ENCODE results near the gene FXYD4.

The FXYD4 gene

DNA sequence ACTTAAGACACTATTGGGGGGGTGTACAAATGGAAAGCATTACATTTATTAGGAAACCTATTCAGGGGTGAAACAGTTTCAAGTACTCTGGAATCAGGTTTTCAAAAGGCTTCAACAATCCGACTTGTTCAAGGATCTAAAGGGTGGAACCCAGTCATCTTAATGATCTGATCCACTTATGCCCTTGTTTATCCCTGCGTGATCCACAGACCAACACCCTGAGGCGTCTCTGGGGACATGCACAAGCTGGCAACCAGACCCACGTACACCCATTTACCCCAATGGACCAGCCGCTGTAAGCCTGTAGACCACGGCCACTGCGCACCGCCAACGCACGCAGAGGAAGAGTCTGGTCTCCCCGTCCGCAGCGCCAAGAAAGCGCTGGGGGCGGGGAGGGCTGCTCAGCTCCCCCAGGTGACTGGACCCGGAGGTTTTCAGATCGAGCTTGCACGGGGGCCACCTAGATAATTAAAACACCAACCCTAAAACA, 24.2 kb downstream of the FXYD4 start:
- DNase-seq (ENCODE audit: low read depth, low spot score), result peak; percentile 52

DNA sequence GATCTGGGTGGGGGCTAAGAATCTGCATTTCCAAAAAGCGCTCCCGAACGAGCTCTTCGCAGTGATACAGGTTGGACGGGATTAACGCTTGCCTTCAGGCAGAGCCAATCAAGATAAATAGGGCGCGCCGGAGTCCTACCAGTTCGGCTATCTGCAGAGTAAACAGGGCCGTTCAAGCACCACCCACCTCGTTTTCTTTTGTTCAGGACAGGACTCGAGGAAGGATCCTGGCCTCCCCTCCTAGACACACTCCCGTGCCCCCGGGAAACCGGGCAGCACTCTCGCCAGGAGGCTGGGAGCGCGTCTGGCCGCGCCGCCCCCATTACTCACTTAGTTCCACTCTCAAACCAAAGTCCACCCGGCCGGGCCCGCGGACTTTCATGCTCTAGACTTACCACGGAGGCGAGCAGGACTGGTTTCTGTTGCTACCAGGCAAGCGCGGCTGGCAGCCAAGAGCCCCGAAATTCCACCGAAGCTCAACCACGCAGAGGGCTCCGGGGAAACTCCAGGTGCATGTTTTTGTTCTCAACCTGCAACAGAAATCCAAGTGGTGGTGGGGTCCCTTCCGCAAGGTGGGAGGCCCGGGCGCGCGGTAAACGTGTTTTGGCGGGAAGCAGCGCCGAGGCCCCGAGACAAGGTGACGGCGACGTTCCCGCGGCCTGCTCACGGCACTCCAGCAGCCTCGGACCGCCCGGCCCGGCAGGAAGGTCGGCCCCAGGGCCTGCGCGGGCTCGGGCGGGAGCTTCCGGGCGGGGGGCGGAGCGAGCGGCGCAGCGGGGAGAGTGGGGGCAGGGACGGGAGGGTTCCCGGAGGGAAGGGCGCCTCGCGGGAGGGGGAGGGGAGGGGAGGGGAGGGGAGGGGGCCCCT, 24.9 kb downstream of the FXYD4 start:
- DNase-seq (ENCODE audit: low read depth, low spot score), result peak; percentile 86

DNA sequence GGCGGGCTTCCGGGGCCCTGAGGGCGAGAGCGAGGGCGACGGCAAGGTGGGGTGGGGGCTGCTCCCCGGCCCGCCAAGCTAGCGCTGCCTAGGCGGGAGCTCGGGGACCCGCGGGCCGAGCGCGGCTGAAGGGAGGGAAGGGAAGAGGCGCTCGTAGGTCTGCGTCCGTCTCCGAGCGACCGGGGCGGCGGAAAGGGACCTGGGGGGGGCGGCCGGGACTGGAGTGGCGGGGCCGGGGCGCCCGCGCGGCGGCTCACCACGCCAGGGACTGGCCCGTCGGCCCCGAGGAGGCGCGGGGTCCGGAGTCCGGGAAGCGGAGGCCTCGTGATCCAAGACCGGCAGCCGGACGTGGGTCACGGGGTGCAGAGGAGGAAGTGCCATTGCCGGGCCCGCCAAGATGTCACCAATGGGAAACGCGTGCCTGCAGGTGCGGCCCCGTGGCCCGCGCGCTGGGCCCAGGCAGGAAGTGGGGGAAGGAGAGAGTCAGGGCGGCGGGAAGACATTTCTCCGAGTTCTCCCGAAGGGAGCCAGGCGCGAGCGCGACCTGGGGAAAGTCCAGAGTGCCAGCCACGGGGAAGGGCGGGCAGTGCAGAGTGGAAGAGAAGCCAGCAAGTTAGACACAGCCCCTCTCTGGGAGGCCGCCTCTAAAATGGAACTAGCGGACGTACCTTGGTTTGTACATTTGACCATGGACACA, 25.6 kb downstream of the FXYD4 start:
- DNase-seq (ENCODE audit: low read depth, low spot score), result peak; percentile 86

DNA sequence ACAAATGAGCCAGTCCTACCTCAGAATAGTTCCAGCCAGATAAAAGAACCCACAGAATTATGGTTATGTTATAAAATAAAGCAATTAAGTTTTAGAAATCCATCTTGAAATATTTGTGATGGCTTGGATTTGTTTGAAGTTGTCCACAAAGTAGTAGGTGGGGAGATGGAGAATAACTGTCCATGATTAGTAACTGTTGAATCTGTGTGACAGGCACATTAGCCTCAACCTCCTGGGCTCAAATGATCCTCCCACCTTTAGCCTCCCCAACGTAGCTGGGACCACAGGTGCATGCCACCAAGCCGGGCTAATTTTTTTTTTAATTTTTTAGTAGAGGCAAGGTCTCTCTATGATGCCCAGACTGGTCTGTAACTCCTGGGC, 27.5 kb downstream of the FXYD4 start:
- no peak for DNase-seq (ENCODE audit: low read depth, low spot score)

DNA sequence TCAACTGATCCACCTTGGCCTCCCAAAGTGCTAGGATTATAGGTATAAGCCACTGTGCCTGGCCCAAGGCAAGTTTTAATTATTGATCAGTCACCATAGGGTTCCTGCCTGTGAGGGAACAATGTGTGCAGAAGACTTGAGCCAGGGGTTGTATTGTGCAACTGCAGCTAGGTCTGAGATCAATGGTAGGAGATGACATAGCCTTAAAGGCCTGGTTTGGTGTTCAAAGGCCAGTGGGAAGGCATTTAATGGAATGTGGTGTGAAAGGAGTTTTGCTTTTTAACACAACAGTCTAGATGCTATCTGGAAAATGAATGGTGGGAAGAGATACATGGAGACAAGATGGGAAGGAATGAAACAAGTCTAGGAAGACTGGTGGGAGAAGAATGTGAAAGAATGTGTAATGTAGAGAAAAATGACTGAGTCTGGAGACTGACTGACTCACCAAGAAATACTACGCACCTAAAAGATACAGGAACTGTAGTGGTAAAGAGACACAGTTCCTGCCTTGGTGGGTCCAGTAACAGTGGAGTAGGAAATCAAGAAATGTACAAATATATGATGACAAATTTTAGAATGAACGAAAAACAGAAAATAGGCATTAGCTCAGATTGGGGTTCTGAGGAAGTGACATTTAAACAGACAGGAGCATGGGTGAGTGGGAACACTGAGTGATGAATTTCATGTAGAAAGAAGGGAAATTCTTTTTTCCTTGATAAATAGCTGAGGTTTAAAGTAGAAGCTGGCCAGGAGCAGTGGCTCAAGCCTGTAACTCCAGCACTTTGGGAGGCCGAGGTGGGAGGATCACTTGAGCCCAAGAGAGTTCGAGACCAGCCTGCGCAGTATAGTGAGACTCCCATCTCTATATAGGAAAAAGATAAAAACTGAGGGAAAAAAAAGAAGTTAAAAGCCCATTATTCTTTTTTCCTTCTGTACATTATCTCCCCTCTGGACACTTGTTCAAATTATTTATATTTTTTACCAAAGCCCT, 28.2 kb downstream of the FXYD4 start:
- peak; percentile 13 for DNase-seq (ENCODE audit: low read depth, low spot score)

DNA sequence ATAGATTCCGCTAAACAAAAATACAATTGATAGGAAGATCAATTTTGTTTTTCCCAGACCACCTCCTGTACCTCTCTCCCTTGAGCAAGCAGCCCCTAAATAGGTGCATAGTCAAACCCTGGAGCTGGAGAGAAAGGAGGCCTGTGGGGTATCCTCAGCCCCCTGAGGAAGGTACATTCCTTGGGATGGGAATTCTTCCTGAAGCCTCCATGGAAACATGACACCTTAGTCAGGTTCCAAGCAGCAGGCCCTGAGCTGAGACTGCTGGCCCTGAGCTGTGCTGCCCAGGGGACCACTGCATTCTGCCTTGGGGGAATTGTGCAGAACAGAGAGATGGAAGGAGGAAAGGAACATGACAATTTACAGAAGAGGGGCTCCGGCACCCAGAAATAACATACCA, 30.2 kb downstream of the FXYD4 start:
- DNase-seq (ENCODE audit: low read depth, low spot score), result peak; percentile 31

DNA sequence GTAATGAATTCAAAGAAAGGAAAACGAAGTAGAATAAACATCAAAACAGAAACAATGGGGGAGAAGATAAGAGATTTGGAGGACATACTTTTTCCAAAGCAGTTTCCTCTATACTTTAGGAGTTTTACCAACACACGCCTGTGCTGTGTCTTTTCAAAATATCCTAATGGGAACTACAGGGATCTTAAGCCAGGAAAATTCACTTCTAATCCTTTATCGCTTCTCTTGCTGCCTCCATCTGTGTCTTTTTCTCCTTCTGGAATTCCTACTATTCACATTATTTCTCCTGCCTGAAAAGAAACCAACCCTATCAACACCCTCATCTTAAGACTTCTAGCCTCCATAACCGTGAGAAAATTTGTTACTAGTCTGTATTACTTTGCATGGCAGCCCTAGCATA, 30.7 kb downstream of the FXYD4 start:
- DNase-seq (ENCODE audit: low read depth, low spot score), result no peak

DNA sequence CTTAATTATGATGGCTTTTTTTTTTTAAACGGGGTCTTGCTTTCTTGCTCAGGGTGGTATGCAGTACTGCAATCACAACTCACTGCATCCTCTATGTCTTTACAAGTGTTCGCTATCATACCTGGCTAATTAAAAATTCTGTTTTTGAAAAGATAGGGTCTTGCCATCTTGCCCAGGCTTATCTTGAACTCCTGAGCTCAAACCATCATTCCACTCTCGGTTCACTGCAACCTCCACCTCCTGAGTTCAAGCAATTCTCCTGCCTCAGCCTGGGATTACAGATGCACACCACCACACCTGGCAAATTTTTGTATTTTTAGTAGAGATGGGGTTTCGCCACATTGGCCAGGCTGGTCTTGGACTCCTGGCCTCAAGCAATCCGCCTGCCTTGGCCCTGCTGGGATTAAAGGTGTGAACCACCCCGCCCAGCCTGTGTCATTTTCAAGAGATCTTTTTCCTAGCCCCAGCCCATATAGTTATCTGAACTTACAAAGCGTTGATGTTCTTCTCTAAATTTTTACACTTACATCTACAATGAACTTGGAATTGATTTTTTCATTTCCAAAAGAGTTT, 31.5 kb downstream of the FXYD4 start:
- DNase-seq (ENCODE audit: low read depth, low spot score), result no peak

DNA sequence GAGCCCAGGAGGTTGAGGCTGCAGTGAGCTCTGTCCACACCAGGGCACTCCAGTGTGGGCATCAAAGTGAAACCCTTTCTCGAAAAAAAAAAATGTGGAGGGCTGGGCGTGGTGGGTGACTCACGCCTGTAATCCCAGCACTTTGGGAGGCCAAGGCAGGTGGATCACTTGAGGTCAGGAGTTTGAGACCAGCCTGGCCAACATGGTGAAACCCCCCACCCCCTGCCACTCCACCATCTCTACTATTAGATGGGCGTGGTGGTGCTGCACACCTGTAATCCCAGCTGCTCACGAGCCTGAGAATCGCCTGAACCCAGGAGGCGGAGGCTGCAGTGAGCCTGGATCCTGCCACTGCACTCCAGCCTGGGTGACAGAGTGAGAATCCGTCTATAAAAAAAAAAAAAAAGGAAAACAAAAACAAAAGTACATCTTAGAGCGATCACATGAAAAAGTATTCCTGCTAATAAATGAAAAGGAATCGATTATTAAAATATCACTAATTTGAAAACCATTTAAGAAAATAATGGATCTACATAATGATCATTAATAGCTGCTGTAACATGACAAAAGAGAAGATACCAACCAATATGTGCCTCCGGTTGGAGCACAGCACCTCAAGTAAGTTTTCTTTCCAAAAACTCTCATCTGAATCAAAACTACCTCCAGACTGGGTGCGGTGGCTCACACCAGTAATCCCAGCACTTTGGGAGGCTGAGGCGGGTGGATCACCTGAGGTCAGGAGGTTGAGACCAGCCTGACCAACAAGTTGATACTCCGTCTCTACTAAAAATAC, 32.7 kb downstream of the FXYD4 start:
- DNase-seq (ENCODE audit: low read depth, low spot score), result no peak

DNA sequence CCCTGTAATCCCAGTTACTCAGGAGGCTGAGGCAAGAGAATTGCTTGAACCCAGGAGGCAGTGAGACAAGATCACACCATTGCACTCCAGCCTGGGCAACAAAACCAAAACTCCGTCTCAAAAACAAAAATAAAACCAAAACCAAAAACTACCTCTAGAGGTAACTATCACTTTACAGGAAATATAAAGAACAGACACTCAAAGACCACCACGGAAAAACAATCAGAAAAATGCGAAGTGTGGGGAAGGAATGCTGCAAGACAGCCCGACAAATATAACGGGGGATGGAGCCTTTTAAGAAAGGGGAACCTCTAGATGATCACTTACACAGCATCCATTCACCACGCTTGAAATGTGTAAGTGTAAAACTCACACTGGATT, 33.3 kb downstream of the FXYD4 start:
- no peak for DNase-seq (ENCODE audit: low read depth, low spot score)

DNA sequence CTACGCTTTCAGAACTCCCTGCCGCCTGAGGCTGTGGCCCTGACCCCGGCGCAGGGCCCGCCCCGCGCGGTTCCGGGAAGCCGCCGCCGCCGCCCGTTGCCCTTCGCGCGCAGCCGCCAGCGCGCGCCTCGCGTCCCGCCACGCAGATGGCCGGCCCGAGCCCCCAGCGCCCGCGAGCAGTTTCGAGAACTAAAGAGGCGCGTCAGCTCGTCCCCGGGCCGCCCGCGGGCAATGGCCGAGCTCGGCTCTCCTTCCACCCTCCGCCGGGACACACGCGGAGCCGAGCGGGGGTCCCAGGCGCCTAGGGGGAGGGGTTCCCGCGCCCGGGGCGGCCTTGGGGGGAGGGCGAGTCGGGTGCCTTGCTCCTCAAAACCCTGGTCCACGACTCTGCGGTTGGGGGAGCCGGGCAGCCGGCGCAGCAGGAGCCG, 35.7 kb downstream of the FXYD4 start:
- DNase-seq (ENCODE audit: low read depth, low spot score), result peak; percentile 80

DNA sequence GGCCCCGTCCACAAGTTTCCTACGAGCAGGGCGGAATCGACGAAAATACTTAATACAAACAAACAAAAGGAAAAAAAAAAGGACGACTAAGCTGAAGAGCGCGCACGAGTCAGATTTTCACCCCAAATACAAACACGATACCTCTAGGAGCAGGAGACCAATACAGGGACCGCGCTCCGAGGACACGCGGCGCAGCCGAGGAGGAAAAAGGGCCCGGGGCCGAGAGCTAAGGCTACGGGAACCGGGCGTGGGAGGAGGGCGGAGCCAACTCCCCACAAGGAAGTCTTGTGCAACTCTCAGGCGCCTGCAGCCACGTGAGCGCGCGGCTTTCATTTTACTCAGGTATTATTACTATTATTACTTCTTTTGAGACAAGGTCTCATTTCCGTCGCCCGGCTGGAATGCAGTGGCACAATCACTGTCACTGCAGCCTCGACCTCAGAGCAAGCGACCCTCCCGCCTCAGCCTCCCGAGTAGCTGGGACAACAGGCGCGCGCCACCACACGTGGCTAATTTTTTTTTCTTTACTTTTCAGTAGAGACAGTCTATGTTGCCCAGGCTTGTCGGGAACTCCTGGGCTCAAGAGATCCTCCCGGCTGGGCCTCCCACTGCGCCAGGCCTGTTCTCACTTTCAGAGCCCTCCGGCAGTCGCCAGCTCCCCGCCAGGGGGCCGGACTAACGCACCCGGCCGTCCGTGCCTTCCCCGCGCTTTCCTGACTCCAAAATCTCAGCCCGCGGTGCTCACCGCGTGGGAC, 36.3 kb downstream of the FXYD4 start:
- DNase-seq (ENCODE audit: low read depth, low spot score), result peak; percentile 93

DNA sequence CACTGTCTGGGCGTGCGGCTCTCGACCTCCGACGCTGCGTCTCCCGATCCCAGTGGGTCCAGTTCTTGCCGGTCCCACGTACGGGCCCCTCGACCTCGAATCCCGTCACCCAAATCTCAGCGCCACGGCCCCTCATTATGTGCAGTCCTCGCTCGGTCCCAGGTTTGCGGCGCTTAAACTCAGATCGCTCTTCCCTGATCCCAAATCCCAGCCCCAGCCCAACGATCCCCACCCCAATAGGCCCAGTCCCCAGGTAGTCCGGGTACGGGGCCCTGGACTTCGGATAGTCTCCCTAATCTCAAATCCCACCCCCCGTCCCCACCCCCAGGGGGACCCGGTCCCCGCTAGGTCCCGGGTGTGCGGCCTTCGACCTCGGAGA, 36.9 kb downstream of the FXYD4 start:
- no peak for DNase-seq (ENCODE audit: low read depth, low spot score)

DNA sequence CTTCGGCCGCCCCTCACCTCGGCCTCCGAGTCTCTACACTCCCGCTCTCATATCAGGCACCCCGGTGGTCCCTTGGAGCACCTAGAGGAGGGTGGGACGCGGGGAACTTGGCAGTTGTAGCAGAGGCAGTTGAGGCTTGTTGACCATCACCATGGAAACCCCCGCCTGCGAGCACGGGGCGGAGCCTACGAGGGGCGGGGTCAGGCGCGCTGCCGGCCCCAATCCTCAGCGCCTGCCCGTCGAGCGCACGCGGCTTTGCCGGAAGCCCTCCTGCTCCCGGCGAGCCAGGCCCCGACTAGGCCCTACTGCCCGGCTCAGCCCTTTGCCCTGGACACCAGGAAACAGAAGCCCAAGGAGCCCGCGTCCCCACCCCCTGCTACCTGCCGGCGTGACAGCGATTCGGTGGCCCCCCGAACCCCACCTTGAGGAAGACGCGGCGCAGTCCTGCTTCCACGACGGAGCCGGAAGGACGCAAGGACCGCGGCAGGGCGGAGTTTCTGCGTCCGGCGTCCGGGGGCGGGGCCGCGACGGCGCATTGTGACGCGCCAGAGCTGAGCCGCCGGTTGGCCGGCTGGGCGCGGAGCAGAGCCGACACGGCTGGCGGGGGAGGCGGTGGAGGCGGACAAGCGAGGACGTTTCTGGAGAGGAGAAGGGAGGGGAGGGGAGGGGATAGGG, 37.4 kb downstream of the FXYD4 start, which contains the start of gene HNRNPF:
HNRNPF (minus strand) TSS at position 477 of the 675 bp plus-strand sequence. CDS start 21,302 bp downstream, outside the sequence.
- peak; percentile 99 for DNase-seq (ENCODE audit: low read depth, low spot score)

DNA sequence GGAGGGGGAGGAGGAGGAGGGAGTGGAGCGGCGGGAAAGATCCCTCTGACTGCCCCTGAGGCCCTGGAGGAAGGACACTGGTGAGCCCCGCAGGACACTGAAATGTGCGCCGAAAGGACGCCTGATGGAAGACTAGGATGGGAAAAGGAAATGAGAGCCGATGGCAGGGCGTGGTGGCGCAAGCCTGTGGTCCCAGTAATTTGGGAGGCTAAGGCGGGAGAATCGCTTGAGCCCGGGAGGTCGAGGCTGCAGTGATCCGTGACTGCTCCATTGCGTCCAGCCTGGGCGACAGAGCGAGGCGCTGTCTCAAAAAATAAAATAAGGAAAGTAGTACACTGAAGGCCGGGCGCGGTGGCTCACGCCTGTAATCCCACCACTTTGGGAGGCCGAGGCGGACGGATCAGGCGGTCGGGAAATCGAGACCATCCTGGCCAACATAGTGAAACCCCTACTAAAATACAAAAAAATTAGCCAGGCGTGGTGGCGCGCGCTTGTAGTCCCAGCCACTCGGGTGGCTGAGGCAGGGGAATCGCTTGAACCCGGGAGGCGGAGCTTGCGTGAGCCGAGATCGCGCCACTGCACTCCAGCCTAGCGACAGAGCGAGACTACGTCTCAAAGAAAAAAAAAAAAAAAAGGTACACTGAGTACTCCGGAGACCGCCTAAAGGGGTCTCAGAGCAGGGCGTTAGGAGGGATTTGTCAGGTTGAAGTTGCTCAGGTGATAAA, 38.1 kb downstream of the FXYD4 start:
- no peak for DNase-seq (ENCODE audit: low read depth, low spot score)

DNA sequence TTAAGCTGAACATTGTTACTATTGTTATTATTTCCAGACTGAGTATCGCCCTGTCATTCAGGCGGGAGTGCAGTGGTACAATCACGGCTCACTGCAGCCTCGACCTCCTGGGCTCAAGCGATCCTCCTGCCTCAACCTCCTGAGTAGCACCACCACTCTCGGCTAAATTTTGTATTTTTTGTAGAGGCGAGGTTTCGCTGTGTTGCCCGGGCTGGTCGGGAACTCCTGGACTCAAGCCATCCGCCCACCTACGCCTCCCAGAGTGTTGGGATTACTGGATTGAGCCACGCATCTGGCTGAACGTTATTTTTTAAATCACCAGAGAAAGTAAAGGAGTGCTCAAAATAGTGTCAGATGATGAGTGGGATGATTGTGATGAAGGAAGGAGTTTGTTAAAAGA, 38.9 kb downstream of the FXYD4 start:
- DNase-seq (ENCODE audit: low read depth, low spot score), result no peak

DNA sequence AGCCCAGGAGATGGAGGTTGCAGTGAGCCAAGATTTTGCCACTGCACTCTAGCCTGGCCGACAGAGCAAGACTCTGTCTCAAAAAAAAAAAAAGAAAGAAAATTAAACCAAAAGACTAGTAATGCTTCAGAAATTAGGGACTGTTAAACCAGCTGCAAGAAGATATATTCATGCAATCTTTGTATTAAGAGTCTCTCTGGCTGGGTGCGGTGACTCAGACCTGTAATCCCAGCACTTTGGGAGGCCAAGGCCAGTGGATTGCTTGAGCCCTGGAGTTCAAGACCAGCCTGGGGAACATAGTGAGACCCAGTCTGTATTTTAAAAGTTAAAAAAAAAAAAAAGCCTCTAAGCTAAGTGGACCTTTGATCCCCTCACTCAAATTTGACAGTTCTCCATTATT, 40.1 kb downstream of the FXYD4 start:
- no peak for DNase-seq (ENCODE audit: low read depth, low spot score)

DNA sequence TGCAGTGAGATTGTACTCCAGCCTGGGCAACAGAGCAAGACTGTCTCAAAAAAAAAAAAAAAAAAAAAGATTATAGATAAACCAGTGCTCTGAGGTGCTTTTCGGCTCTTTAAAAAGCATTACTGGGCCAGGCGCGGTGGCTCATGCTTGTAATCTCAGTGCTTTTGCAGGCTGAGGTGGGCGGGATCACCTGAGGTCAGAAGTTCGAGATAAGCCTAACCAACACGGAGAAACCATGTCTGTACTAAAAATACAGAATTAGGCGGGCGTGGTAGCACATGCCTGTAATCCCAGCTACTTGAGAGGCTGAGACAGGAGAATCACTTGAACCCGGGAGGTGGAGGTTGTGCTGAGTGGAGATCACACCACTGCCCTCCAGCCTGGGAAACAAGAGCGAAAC, 44.1 kb downstream of the FXYD4 start:
- DNase-seq (ENCODE audit: low read depth, low spot score), result no peak
